Measurements from ENCODE around the gene MBD5. TPM values are rescaled to one million over a fixed set of nuclear protein-coding genes. Genes with fewer than 3 reads are reported as not detected.

Gene MBD5
- 19.6 TPM for polyA plus RNA-seq (2013, experiment 1 of 2)
- polyA plus RNA-seq (2013, experiment 2 of 2), result 15.9 TPM

DNA sequence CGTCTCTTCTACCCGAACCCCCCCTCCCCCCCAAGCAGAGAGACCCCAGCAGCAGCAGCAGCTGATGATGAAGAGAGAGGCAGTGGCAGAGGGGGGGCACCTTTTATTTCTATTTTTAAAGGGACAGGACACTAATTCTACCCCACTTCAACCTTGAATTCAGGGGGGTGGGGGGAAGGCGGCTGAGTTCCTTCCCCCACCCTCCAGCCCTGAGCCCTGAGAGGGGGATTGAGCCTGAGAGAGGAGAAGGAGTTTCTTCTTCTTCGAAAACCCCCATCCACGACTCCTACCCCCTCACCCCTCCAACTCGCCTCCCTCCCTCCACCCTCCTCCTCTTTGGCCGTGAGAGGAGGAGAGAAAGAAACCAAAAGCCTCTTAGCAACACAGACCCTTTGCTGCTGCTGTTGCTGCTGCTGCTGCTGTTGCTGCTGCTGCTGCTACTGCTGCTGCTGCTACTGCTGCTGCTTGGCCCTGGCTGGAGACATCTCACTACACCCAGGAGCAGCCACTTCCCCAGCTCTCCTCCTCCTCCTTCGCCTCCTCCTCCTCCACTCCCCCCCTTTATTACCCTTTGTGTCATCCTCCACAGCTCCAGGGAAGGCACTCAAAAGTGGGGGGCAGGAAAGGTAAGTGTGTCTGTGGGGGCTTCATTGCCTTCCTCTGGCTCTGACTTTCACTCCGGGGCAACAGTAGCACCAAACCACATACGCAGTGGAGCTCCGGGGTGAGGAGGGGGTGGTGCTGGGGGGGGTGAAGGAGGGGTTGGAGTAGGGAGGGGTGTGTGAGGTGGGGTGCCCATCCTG lies at the start of gene MBD5:
Gene MBD5, plus strand, starts transcription at position 33 of the 803 bp plus-strand sequence.
- Histone ChIP-seq H3K23ac (ENCODE audit: low read depth, low read length, poor library complexity) (peak within 1 kb of the TSS; percentile 85), H4K91ac (ENCODE audit: low read depth, low read length, poor library complexity) (no peak within 1 kb of the TSS)
- no peak for DNase-seq (ENCODE audit: low spot score)

DNA sequence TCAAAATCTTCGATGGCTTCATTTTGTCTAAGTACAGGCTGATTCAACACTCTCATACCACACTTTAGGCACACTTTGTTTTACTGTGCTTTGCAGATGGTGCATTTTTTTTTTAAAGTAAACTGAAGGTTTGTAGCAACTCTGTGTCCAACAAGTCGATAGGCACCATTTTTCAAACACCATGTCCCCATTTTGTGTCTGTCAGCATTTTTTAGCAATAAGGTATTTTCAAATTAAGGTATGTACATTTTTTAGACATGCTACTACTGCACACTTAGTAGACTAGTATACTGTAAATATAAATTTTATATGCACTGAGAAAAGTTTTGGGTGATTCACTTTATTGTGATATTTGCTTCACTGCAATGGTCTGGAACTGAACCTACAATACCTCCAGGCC lies 44.8 kb upstream of the MBD5 start:
- Histone ChIP-seq H3K4me1 (ENCODE audit: control insufficient read depth in 2 of 2, insufficient read depth in 1 of 2, low read depth in 1 of 2, low read length in 2 of 2) (peaks cover under 1 to 6% of the 10 kb centered on the region in 2 donors), H2BK15ac (ENCODE audit: low read length) (no peak overlapping the region)

More for the DNA sequence above, at the start of gene MBD5:
- no peak within 1 kb of the TSS for H2BK12ac ChIP-seq (ENCODE audit: low read length)
- H3K4me1 ChIP-seq (ENCODE audit: control insufficient read depth in 2 of 2, insufficient read depth in 1 of 2, low read depth in 1 of 2, low read length in 2 of 2), result peaks cover 0 to 2% of the 10 kb centered on the region in 2 donors
- H3K79me1 ChIP-seq (ENCODE audit: low read depth, low read length), result peaks cover 1% of the 10 kb centered on the region
- H4K8ac ChIP-seq (ENCODE audit: low read depth, low read length), result no peak within 1 kb of the TSS
- no peak within 1 kb of the TSS for H2BK15ac ChIP-seq (ENCODE audit: low read length)
- H3K36me3 ChIP-seq (replicated peaks in 1 of 2; ENCODE audit: control insufficient read depth in 2 of 2, insufficient read depth in 2 of 2, low read length in 2 of 2), result peaks cover 2 to 5% of the 10 kb centered on the region in 2 donors
- H2AFZ ChIP-seq (ENCODE audit: low read length), result peak within 1 kb of the TSS; percentile 92
- no peak within 1 kb of the TSS for H2BK120ac ChIP-seq (ENCODE audit: low read depth, low read length)
- peak within 1 kb of the TSS; percentile 84 for H3K18ac ChIP-seq (ENCODE audit: low read length)
- no peaks in the 10 kb centered on the region for H3K27me3 ChIP-seq (ENCODE audit: control insufficient read depth in 3 of 3, insufficient read depth in 3 of 3, low read depth in 1 of 3, low read length in 3 of 3)
- H3K4me2 ChIP-seq (ENCODE audit: insufficient read depth, low read length, poor library complexity, severe bottlenecking), result peak within 1 kb of the TSS; percentile 70
- H3K9ac ChIP-seq (ENCODE audit: low read depth, low read length, poor library complexity), result peak within 1 kb of the TSS; percentile 97
- H3K14ac ChIP-seq (ENCODE audit: low read length), result peak within 1 kb of the TSS; percentile 58
- H2BK5ac ChIP-seq (ENCODE audit: low read length), result no peak within 1 kb of the TSS
- no peak within 1 kb of the TSS for H3K4ac ChIP-seq (ENCODE audit: low read length)
- H2AK5ac ChIP-seq (ENCODE audit: low read depth, low read length), result no peak within 1 kb of the TSS
- H3K4me3 ChIP-seq (ENCODE audit: low read length in 2 of 2), result peak within 1 kb of the TSS; percentile 77 to 94
- H3K27ac ChIP-seq (replicated peaks; ENCODE audit: low read length), result peak within 1 kb of the TSS; percentile 88
- no CpG with 5 or more reads among the region's 11 CpGs for WGBS, 2 donors (ENCODE audit: extremely low coverage in 2 of 2, insufficient read length in 2 of 2, insufficient replicate concordance in 1 of 2)
- H3K9me3 ChIP-seq (replicated peaks in 1 of 2; ENCODE audit: control insufficient read depth in 2 of 2, insufficient read depth in 1 of 2, low read depth in 1 of 2, low read length in 2 of 2), result peaks cover 0 to 3% of the 10 kb centered on the region in 2 donors

GRCh38 chr2:147977679-147978078 lies 43.2 kb upstream of the MBD5 start:
- Histone ChIP-seq H3K4ac (ENCODE audit: low read length) (no peak overlapping the region), H3K79me1 (ENCODE audit: low read depth, low read length) (no peaks in the 10 kb centered on the region), H3K4me3 (ENCODE audit: low read length in 2 of 2) (no peak overlapping the region), H3K27me3 (ENCODE audit: control insufficient read depth in 3 of 3, insufficient read depth in 3 of 3, low read depth in 1 of 3, low read length in 3 of 3) (no peaks in the 10 kb centered on the region), H4K91ac (ENCODE audit: low read depth, low read length, poor library complexity) (no peak overlapping the region), H4K8ac (ENCODE audit: low read depth, low read length) (no peak overlapping the region), H3K18ac (ENCODE audit: low read length) (no peak overlapping the region), H2BK120ac (ENCODE audit: low read depth, low read length) (no peak overlapping the region), H2AFZ (ENCODE audit: low read length) (no peak overlapping the region), H2AK5ac (ENCODE audit: low read depth, low read length) (no peak overlapping the region), H2BK15ac (ENCODE audit: low read length) (no peak overlapping the region), H3K23ac (ENCODE audit: low read depth, low read length, poor library complexity) (no peak overlapping the region), H3K36me3 (replicated peaks in 1 of 2; ENCODE audit: control insufficient read depth in 2 of 2, insufficient read depth in 2 of 2, low read length in 2 of 2) (peaks cover 5 to 26% of the 10 kb centered on the region in 2 donors), H3K14ac (ENCODE audit: low read length) (no peak overlapping the region), H3K4me2 (ENCODE audit: insufficient read depth, low read length, poor library complexity, severe bottlenecking) (no peak overlapping the region), H3K27ac (replicated peaks; ENCODE audit: low read length) (no peak overlapping the region), H2BK12ac (ENCODE audit: low read length) (no peak overlapping the region), H3K4me1 (ENCODE audit: control insufficient read depth in 2 of 2, insufficient read depth in 1 of 2, low read depth in 1 of 2, low read length in 2 of 2) (peaks cover 3 to 6% of the 10 kb centered on the region in 2 donors), H2BK5ac (ENCODE audit: low read length) (no peak overlapping the region), H3K9ac (ENCODE audit: low read depth, low read length, poor library complexity) (no peak overlapping the region), H3K9me3 (replicated peaks in 1 of 2; ENCODE audit: control insufficient read depth in 2 of 2, insufficient read depth in 1 of 2, low read depth in 1 of 2, low read length in 2 of 2) (peaks cover 2 to 21% of the 10 kb centered on the region in 2 donors)
- no CpG with 5 or more reads among the region's 3 CpGs for WGBS, 2 donors (ENCODE audit: extremely low coverage in 2 of 2, insufficient read length in 2 of 2, insufficient replicate concordance in 1 of 2)
- no peak for DNase-seq (ENCODE audit: low spot score)

More for the DNA sequence above, 44.8 kb upstream of the MBD5 start:
- H2AFZ ChIP-seq (ENCODE audit: low read length), result no peak overlapping the region
- DNase-seq (ENCODE audit: low spot score), result no peak
- H4K91ac ChIP-seq (ENCODE audit: low read depth, low read length, poor library complexity), result no peak overlapping the region
- H2AK5ac ChIP-seq (ENCODE audit: low read depth, low read length), result no peak overlapping the region
- H3K27me3 ChIP-seq (ENCODE audit: control insufficient read depth in 3 of 3, insufficient read depth in 3 of 3, low read depth in 1 of 3, low read length in 3 of 3), result no peaks in the 10 kb centered on the region
- no peak overlapping the region for H4K8ac ChIP-seq (ENCODE audit: low read depth, low read length)
- H3K4ac ChIP-seq (ENCODE audit: low read length), result no peak overlapping the region
- no peak overlapping the region for H3K9ac ChIP-seq (ENCODE audit: low read depth, low read length, poor library complexity)
- H3K14ac ChIP-seq (ENCODE audit: low read length), result no peak overlapping the region
- H3K23ac ChIP-seq (ENCODE audit: low read depth, low read length, poor library complexity), result no peak overlapping the region
- H3K4me3 ChIP-seq (ENCODE audit: low read length in 2 of 2), result no peak overlapping the region
- peaks cover 2 to 21% of the 10 kb centered on the region in 2 donors for H3K9me3 ChIP-seq (replicated peaks in 1 of 2; ENCODE audit: control insufficient read depth in 2 of 2, insufficient read depth in 1 of 2, low read depth in 1 of 2, low read length in 2 of 2)
- H3K4me2 ChIP-seq (ENCODE audit: insufficient read depth, low read length, poor library complexity, severe bottlenecking), result no peak overlapping the region
- H3K36me3 ChIP-seq (replicated peaks in 1 of 2; ENCODE audit: control insufficient read depth in 2 of 2, insufficient read depth in 2 of 2, low read length in 2 of 2), result peaks cover 5 to 42% of the 10 kb centered on the region in 2 donors
- H3K18ac ChIP-seq (ENCODE audit: low read length), result no peak overlapping the region
- no CpG with 5 or more reads among the region's 2 CpGs for WGBS, 2 donors (ENCODE audit: extremely low coverage in 2 of 2, insufficient read length in 2 of 2, insufficient replicate concordance in 1 of 2)
- H3K27ac ChIP-seq (replicated peaks; ENCODE audit: low read length), result peak overlapping the region; percentile 13
- H2BK12ac ChIP-seq (ENCODE audit: low read length), result no peak overlapping the region
- H2BK120ac ChIP-seq (ENCODE audit: low read depth, low read length), result no peak overlapping the region
- H3K79me1 ChIP-seq (ENCODE audit: low read depth, low read length), result no peaks in the 10 kb centered on the region
- no peak overlapping the region for H2BK5ac ChIP-seq (ENCODE audit: low read length)

DNA sequence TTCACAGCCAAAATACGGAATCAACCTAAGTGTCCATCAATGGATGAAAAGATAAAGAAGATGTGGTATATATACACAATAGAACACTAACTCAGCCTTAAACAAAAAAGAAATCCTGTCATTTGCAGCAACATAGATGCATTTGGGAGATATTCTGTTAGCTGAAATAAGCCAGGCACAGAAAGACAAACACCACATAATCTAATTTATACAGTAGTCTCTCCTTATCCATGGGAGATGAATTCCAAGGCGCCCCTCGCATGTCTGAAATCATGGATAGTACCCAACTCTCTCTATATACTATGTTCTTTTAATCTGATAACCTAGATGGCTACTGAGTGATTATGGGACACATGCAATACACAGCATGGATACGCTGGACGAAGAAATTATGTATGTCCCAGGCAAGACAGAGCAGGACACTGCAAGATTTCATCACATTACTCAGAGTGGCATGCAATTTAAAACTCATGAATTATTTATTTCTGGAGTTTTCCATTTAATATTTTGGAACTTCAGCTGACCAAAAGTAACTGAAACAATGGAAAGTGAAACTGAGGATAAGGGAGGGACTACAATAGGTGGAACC lies 39.9 kb upstream of the MBD5 start:
- Histone ChIP-seq H2BK15ac (ENCODE audit: low read length) (no peak overlapping the region), H3K9ac (ENCODE audit: low read depth, low read length, poor library complexity) (no peak overlapping the region), H2BK12ac (ENCODE audit: low read length) (no peak overlapping the region), H3K27me3 (ENCODE audit: control insufficient read depth in 3 of 3, insufficient read depth in 3 of 3, low read depth in 1 of 3, low read length in 3 of 3) (no peaks in the 10 kb centered on the region), H3K23ac (ENCODE audit: low read depth, low read length, poor library complexity) (no peak overlapping the region), H2AFZ (ENCODE audit: low read length) (no peak overlapping the region), H3K4me2 (ENCODE audit: insufficient read depth, low read length, poor library complexity, severe bottlenecking) (no peak overlapping the region), H2BK5ac (ENCODE audit: low read length) (no peak overlapping the region), H3K27ac (replicated peaks; ENCODE audit: low read length) (no peak overlapping the region), H3K18ac (ENCODE audit: low read length) (no peak overlapping the region), H4K91ac (ENCODE audit: low read depth, low read length, poor library complexity) (no peak overlapping the region), H4K8ac (ENCODE audit: low read depth, low read length) (no peak overlapping the region), H3K14ac (ENCODE audit: low read length) (no peak overlapping the region), H3K9me3 (replicated peaks in 1 of 2; ENCODE audit: control insufficient read depth in 2 of 2, insufficient read depth in 1 of 2, low read depth in 1 of 2, low read length in 2 of 2) (peaks cover 2 to 21% of the 10 kb centered on the region in 2 donors), H2BK120ac (ENCODE audit: low read depth, low read length) (no peak overlapping the region), H3K79me1 (ENCODE audit: low read depth, low read length) (no peaks in the 10 kb centered on the region), H3K4me1 (ENCODE audit: control insufficient read depth in 2 of 2, insufficient read depth in 1 of 2, low read depth in 1 of 2, low read length in 2 of 2) (peaks cover 6% of the 10 kb centered on the region in 2 donors), H3K4ac (ENCODE audit: low read length) (no peak overlapping the region), H3K4me3 (ENCODE audit: low read length in 2 of 2) (no peak overlapping the region), H3K36me3 (replicated peaks in 1 of 2; ENCODE audit: control insufficient read depth in 2 of 2, insufficient read depth in 2 of 2, low read length in 2 of 2) (peaks cover 5 to 12% of the 10 kb centered on the region in 2 donors), H2AK5ac (ENCODE audit: low read depth, low read length) (no peak overlapping the region)
- WGBS, 2 donors (ENCODE audit: extremely low coverage in 2 of 2, insufficient read length in 2 of 2, insufficient replicate concordance in 1 of 2), result no CpG with 5 or more reads among the region's 5 CpGs
- no peak for DNase-seq (ENCODE audit: low spot score)
